GM12878 (cell line): ENCODE data around the gene ORM2.

Source experiments
- E2F4 ChIP-seq: IDR thresholded peaks from 2 replicates; pipeline ENCODE4 v1.6.1; 2012; ENCODE audit warnings: low read depth, low read length, improper control_type of control experiment
- EZH2 ChIP-seq: IDR thresholded peaks from 2 replicates; pipeline ENCODE4 v1.6.1; 2012; ENCODE audit warnings: low read depth, mild to moderate bottlenecking, control low read depth, inconsistent platforms, low read length, borderline replicate concordance; ENCODE audit not compliant: control insufficient read depth
- HSF1 ChIP-seq: fragments of 150-350 bp; IDR thresholded peaks from 2 replicates; pipeline ENCODE4 v1.6.1; 2014; ENCODE audit warnings: mild to moderate bottlenecking, low read depth, low read length
- REST ChIP-seq: IDR thresholded peaks from 2 replicates; pipeline ENCODE4 v1.6.1; 2012; ENCODE audit warnings: mild to moderate bottlenecking, low read depth, low read length
- TCF12 ChIP-seq: IDR thresholded peaks from 2 replicates; pipeline ENCODE4 v1.6.1; 2011; ENCODE audit warnings: low read depth, mild to moderate bottlenecking, low read length
- ZSCAN29 ChIP-seq: fragments of 450-650 bp; IDR thresholded peaks from 2 replicates; pipeline ENCODE4 v1.6.1; 2017; ENCODE audit warnings: mild to moderate bottlenecking, moderate library complexity

GRCh38 chr9:114289106-114289505, 40.6 kb upstream of the ORM2 start:
- TF ChIP-seq HSF1 (no peak), ZSCAN29 (no peak), EZH2 (no peak), TCF12 (no peak), REST (no peak), E2F4 (no peak)
